ENCODE results near the gene MOGAT2. TPM values are rescaled to one million over a fixed set of nuclear protein-coding genes. Genes with fewer than 3 reads are reported as not detected.

MOGAT2 gene
- total RNA-seq, 1 experiment from 2014 or later, result 0.08 TPM

GRCh38 chr11:75734491-75735180 lies 17.0 kb downstream of the MOGAT2 start:
- ChIA-PET CTCF (interaction anchor here (0.6 to 1.1 kb wide), 2 partner anchors 11 kb away, joined by 4 read pairs; no protein-coding TSS in a partner anchor), POLR2A (no interaction called here)
- no peak overlapping the region for H3K4me3 ChIP-seq (ENCODE audit: low read depth in 2 of 2, low read length in 2 of 2)
- BruUV-seq (replicated peaks), result no TSS peak
- TF ChIP-seq CTCF (IDR thresholded peaks at IDR 0.05), result no peak
- no peak for TF ChIP-seq TCF7L2 (IDR thresholded peaks at IDR 0.05; ENCODE audit: low read depth, low read length)
- no peak for TF ChIP-seq REST (IDR thresholded peaks at IDR 0.05; ENCODE audit: insufficient read depth in 1 of 2, low read depth in 2 of 2, low read length in 1 of 2)
- TF ChIP-seq POLR2AphosphoS5 (IDR thresholded peaks at IDR 0.05; ENCODE audit: low read depth, low read length), result no peak
- TF ChIP-seq SIN3A (IDR thresholded peaks at IDR 0.05; ENCODE audit: borderline replicate concordance, insufficient read depth, low read depth, low read length), result no peak
- no peaks in the 10 kb centered on the region for H3K9me3 ChIP-seq (ENCODE audit: control insufficient read depth, insufficient read depth, low read depth, low read length)
- H3K27ac ChIP-seq (ENCODE audit: low read length), result no peak overlapping the region
- H3K27me3 ChIP-seq (ENCODE audit: control insufficient read depth, insufficient read depth, low read length), result peaks cover 24% of the 10 kb centered on the region
- DNase-seq (ENCODE audit: low read depth, low spot score) (no peak), ATAC-seq (no peak)
- intact Hi-C loops (cut with micrococcal nuclease; ENCODE audit: unreplicated experiment), result no loop called here
- in situ Hi-C loops (cut with HindIII; ENCODE audit: low pct_unique_long_range_greater_than_20kb, low sequenced_read_pairs), result no loop called here
- no peaks in the 10 kb centered on the region for H3K36me3 ChIP-seq (ENCODE audit: control insufficient read depth, insufficient read depth, low read length)
- H3K4me1 ChIP-seq (ENCODE audit: control insufficient read depth, insufficient read depth, low read length), result no peaks in the 10 kb centered on the region

GRCh38 chr11:75735181-75735845 lies 17.7 kb downstream of the MOGAT2 start:
- POLR2A ChIA-PET, result no interaction called here
- ATAC-seq, result no peak
- TF ChIP-seq POLR2AphosphoS5 (IDR thresholded peaks at IDR 0.05; ENCODE audit: low read depth, low read length) (no peak), TCF7L2 (IDR thresholded peaks at IDR 0.05; ENCODE audit: low read depth, low read length) (no peak), REST (IDR thresholded peaks at IDR 0.05; ENCODE audit: insufficient read depth in 1 of 2, low read depth in 2 of 2, low read length in 1 of 2) (no peak), SIN3A (IDR thresholded peaks at IDR 0.05; ENCODE audit: borderline replicate concordance, insufficient read depth, low read depth, low read length) (no peak), CTCF (IDR thresholded peaks at IDR 0.05) (no peak)
- no TSS peak for BruUV-seq (replicated peaks)
- no peak overlapping the region for H3K27ac ChIP-seq (ENCODE audit: low read length)
- no peak for DNase-seq (ENCODE audit: low read depth, low spot score)
- H3K9me3 ChIP-seq (ENCODE audit: control insufficient read depth, insufficient read depth, low read depth, low read length), result no peaks in the 10 kb centered on the region
- H3K4me1 ChIP-seq (ENCODE audit: control insufficient read depth, insufficient read depth, low read length), result no peaks in the 10 kb centered on the region
- peaks cover 24% of the 10 kb centered on the region for H3K27me3 ChIP-seq (ENCODE audit: control insufficient read depth, insufficient read depth, low read length)
- in situ Hi-C loops (cut with HindIII; ENCODE audit: low pct_unique_long_range_greater_than_20kb, low sequenced_read_pairs), result no loop called here
- no peak overlapping the region for H3K4me3 ChIP-seq (ENCODE audit: low read depth in 2 of 2, low read length in 2 of 2)
- no peaks in the 10 kb centered on the region for H3K36me3 ChIP-seq (ENCODE audit: control insufficient read depth, insufficient read depth, low read length)
- intact Hi-C loops (cut with micrococcal nuclease; ENCODE audit: unreplicated experiment), result no loop called here
- CTCF ChIA-PET, result interaction anchor here (0.6 kb wide), 1 partner anchor 12 kb away, joined by 4 read pairs; no protein-coding TSS in a partner anchor

Measured in Panc1 (cell line).